Ovary (tissue), 9 donors: ENCODE measurements around the gene ESRRG. TPM values are rescaled to one million over a fixed set of nuclear protein-coding genes. Genes with fewer than 3 reads are reported as not detected.

Experiments used
- DNase-seq, 5 donors: peaks; one replicate each; pipeline ENCODE4 v3.0.0-alpha.2; 2019 to 2020
- H3K27ac ChIP-seq, 2 donors: fragments of 200-600 bp; one replicate each; pipeline versions ENCODE4 v1.5.1 to v1.8.0; 2019 to 2022
- H3K27me3 ChIP-seq: fragments of 200-600 bp; one replicate; pipeline ENCODE4 v1.8.0; 2022
- H3K36me3 ChIP-seq: fragments of 200-600 bp; sonication (generic); one replicate; pipeline ENCODE4 v1.5.1; 2019
- H3K4me1 ChIP-seq: one replicate; pipeline ENCODE4 v1.8.1; 2013; ENCODE audit warnings: mild to moderate bottlenecking, moderate library complexity; ENCODE audit not compliant: insufficient read depth
- H3K4me3 ChIP-seq: fragments of 200-600 bp; sonication (generic); one replicate; pipeline ENCODE4 v1.5.1; 2017
- H3K9me3 ChIP-seq, 2 donors: fragments of 200-600 bp in 1 of 2; sonication (generic) in 1 of 2; one replicate each; pipeline versions ENCODE4 v1.5.1 to v1.8.1; 2013 to 2019; ENCODE audit warnings: mild to moderate bottlenecking in 1 of 2, moderate library complexity in 1 of 2
- CTCF ChIP-seq, 3 donors: fragments of 450-650 bp in 2 of 3; fragments of 200-600 bp in 1 of 3; IDR thresholded peaks; one replicate each; pipeline versions ENCODE4 v1.5.1 to v1.8.0; 2016 to 2022; ENCODE audit warnings: antibody characterized with exemption in 3 of 3, mild to moderate bottlenecking in 1 of 3
- EP300 ChIP-seq: sonication (generic); formaldehyde crosslinking; IDR thresholded peaks from one replicate; pipeline ENCODE4 v1.6.1; 2017; ENCODE audit warnings: antibody characterized with exemption
- POLR2A ChIP-seq: fragments of 450-650 bp; IDR thresholded peaks from one replicate; pipeline ENCODE4 v1.6.1; 2017; ENCODE audit warnings: antibody characterized with exemption, mild to moderate bottlenecking, moderate library complexity
- WGBS, 3 donors: extraction: QIAGEN DNeasy Blood & Tissue Kit in 1 of 3; methylation state at CpG; one replicate each; pipeline versions ENCODE4 v1.1.5 to v1.1.7; 2013 to 2017; 5-methylcytosine and 5-hydroxymethylcytosine counted together
- intact Hi-C, 4 donors: fragments of 100-400 bp; cut with DNase I; formaldehyde crosslinking; loops; one replicate each; pipeline versions ENCODE4 v1.11.0 to v1.15.1; 2022 to 2023
- polyA plus RNA-seq, 2 donors: library from polyadenylated mRNA; stranded (reverse); fragments of 200-250 nt in 1 of 2; fragments of 350-450 nt in 1 of 2; fragmentation: Illumina TruSeq in 1 of 2; extraction: RNeasy Lipid Tissue Mini Kit (QIAGEN cat#74804) in 1 of 2; gene quantifications; one replicate each; pipeline ENCODE4 v1.2.3, GENCODE V29; 2013 to 2014
- total RNA-seq, 7 donors: library from RNA; depleted of rRNA in 2 of 7; stranded (reverse); fragments of >200 nt in 2 of 7; fragmentation: NEBNext Ultra II Directional in 3 of 7; extraction: Animal tissue kit (Norgen Biotek cat#: 25700) in 3 of 7; gene quantifications; one replicate each; pipeline versions ENCODE4 v1.1.0 to v1.2.4, GENCODE V29; 2016 to 2023
- donor health status: DM: no; HTN: no; CAD: no; lungs with moderate emphysema.
- donor health status: DM: no; HTN: no; CAD: no.
- donor health status: Bipolar disorder and iron deficiency.
- donor health status: DM: yes; HTN: yes; CAD: no.
- donor health status: DM: no; HTN: no; CAD: no.
- donor health status: DM: yes; HTN: yes; CAD: no.

Gene ESRRG
- total and polyA plus RNA-seq, 9 donors = 0.07 to 3.2 (median 1.2) TPM

GRCh38 chr1:216688127-216688657, 35.0 kb downstream of the ESRRG start:
- WGBS, 3 donors = 79 to 81% (median 80%) methylated on average over 8 of the region's 8 CpGs
- intact Hi-C loops = no loop called here
- TF ChIP-seq EP300 (no peak), POLR2A (no peak), CTCF (IDR thresholded peaks at IDR 0.05) (no peak)
- H3K9me3 ChIP-seq = no peaks in the 10 kb centered on the region
- no peak for DNase-seq
- no peak overlapping the region for H3K4me3 ChIP-seq
- no peaks in the 10 kb centered on the region for H3K36me3 ChIP-seq
- no peaks in the 10 kb centered on the region for H3K27me3 ChIP-seq
- H3K27ac ChIP-seq = no peak overlapping the region
- no peaks in the 10 kb centered on the region for H3K4me1 ChIP-seq

- no peak for TF ChIP-seq EP300
- no peak for TF ChIP-seq POLR2A
- no peak for TF ChIP-seq CTCF (IDR thresholded peaks at IDR 0.05)
- 40 to 51% (median 45%) methylated on average over 14 of the region's 14 CpGs for WGBS, 3 donors
- H3K4me1 ChIP-seq = no peaks in the 10 kb centered on the region
- no peak overlapping the region for H3K4me3 ChIP-seq
- no peak for DNase-seq
- H3K27ac ChIP-seq = no peak overlapping the region
- H3K9me3 ChIP-seq = no peaks in the 10 kb centered on the region
- no peaks in the 10 kb centered on the region for H3K27me3 ChIP-seq
- intact Hi-C loops = no loop called here
- H3K36me3 ChIP-seq = no peaks in the 10 kb centered on the region
Observed at GRCh38 chr1:216686860-216687766, 36.1 kb downstream of the ESRRG start.

- Histone ChIP-seq H3K27ac (no peak overlapping the region), H3K27me3 (no peaks in the 10 kb centered on the region), H3K9me3 (no peaks in the 10 kb centered on the region), H3K4me1 (no peaks in the 10 kb centered on the region), H3K4me3 (no peak overlapping the region), H3K36me3 (no peaks in the 10 kb centered on the region)
- TF ChIP-seq CTCF (IDR thresholded peaks at IDR 0.05) = no peak
- no peak for TF ChIP-seq EP300
- no peak for TF ChIP-seq POLR2A
- 54 to 67% (median 63%) methylated on average over 7 of the region's 7 CpGs for WGBS, 3 donors
- intact Hi-C loops = no loop called here
- DNase-seq = no peak
Observed at GRCh38 chr1:216682752-216683151, 40.5 kb downstream of the ESRRG start.

- no peaks in the 10 kb centered on the region for H3K36me3 ChIP-seq
- WGBS, 3 donors = 56 to 68% (median 59%) methylated on average over 14 of the region's 14 CpGs
- H3K9me3 ChIP-seq = no peaks in the 10 kb centered on the region
- H3K27me3 ChIP-seq = no peaks in the 10 kb centered on the region
- H3K4me1 ChIP-seq = no peaks in the 10 kb centered on the region
- no peak overlapping the region for H3K4me3 ChIP-seq
- TF ChIP-seq EP300 = no peak
- no peak for TF ChIP-seq POLR2A
- TF ChIP-seq CTCF (IDR thresholded peaks at IDR 0.05) = no peak
- no peak for DNase-seq
- intact Hi-C loops = no loop called here
- no peak overlapping the region for H3K27ac ChIP-seq
Observed at GRCh38 chr1:216679108-216679507, 44.1 kb downstream of the ESRRG start.
